Mononuclear cell (primary cell): ENCODE measurements around the gene MSANTD7. TPM values are rescaled to one million over a fixed set of nuclear protein-coding genes. Genes with fewer than 3 reads are reported as not detected.
"Not testable (repeated sequence)": the region's sequence is repeated elsewhere in the genome, so short reads cannot be mapped to it uniquely, and the experiment has no call there.

ENCODE experiments used
- H3K27me3 ChIP-seq: 2 replicates; pipeline ENCODE4 v1.6.0; 2011; ENCODE audit warnings: low read length, control low read depth; ENCODE audit not compliant: insufficient read depth
- H3K4me1 ChIP-seq: 2 replicates; pipeline ENCODE4 v1.5.1; 2011; ENCODE audit warnings: mild to moderate bottlenecking, low read length, control low read depth; ENCODE audit not compliant: insufficient read depth
- H3K4me3 ChIP-seq: 2 replicates; pipeline ENCODE4 v1.5.1; 2011; ENCODE audit warnings: mild to moderate bottlenecking, low read length, moderate library complexity
- H3K9me3 ChIP-seq: 2 replicates; pipeline ENCODE4 v1.5.1; 2011; ENCODE audit warnings: low read depth, mild to moderate bottlenecking, control low read depth, low read length
- total RNA-seq: library from RNA; depleted of rRNA; stranded (reverse); fragments of >200 nt; gene quantifications from one replicate; pipeline ENCODE4 v1.2.3, GENCODE V29; 2012

MSANTD7 gene
- total RNA-seq, result 22.2 TPM

DNA sequence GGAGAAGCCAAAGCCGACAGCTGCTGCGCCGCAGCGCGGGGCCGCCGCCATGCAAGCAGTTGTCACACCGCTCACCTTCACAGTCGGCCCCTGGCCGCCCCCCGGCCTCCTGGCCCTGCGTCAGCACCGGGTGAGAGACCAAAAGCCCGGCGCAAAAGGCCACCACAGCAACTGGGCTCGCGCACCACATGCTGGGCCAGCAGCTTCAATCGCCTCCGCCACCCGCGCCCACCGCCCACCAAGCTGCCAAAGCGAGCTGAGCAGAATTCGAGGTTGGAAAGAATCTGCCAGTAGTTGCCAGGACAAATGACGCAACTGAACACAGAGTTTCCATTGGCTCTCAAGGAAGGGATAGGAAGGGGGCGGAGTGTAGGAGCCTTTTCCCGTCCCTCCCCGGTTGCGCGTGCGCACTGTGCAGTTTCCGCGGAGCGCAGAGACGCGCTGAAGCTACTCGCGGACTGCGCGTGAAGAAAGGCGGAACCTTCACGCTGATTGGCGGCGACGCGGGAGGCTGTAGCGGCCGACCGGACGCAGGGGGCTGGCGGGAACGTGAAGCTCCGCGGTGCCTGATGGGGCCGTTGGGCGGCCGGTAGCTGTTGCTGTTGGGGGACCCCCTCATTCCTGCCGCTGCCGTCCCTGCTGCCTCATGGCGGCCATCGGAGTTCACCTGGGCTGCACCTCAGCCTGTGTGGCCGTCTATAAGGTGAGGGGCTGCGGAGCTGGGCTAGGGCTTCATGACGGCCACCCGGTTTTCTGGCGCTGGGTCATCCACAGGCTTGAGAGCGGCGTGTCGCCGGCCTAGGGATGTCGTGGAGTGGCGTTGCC lies at the start of gene MSANTD7, which contains the start of the genes CDNF and HSPA14:
TSS of gene MSANTD7 (plus strand) at position 550 of the 825 bp plus-strand sequence. CDS start 3,979 bp downstream, outside the sequence.
TSS of gene CDNF (minus strand) at position 281 of the 825 bp plus-strand sequence. CDS start at position 190, 91 bp downstream.
TSS of gene HSPA14 (plus strand) at position 550 of the 825 bp plus-strand sequence. CDS start at position 647, 97 bp downstream.
- no peaks in the 10 kb centered on the region for H3K9me3 ChIP-seq
- peaks cover 24% of the 10 kb centered on the region for H3K4me1 ChIP-seq
- no peaks in the 10 kb centered on the region for H3K27me3 ChIP-seq
- H3K4me3 ChIP-seq, result peak within 1 kb of the TSS; percentile 98

DNA sequence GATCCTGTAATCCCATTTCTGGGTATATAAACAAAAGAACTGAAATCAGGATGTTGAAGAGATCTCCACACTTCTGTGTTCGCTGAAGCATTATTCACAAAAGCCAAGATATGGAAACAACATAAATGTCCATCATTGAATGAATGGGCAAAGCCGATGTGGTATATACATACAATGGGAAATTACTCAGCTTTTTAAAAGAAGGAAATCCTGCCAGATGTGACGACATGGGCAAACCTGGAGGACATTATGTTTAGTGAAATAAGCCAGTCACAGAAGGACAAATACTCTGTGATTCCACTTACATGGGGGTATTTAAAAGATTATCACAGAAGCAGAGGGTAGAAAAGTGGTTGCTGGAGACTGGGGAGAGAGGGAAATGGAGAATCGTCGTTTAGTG lies 39.5 kb upstream of the MSANTD7 start:
- Histone ChIP-seq H3K4me3 (no peak overlapping the region), H3K9me3 (no peaks in the 10 kb centered on the region), H3K4me1 (no peaks in the 10 kb centered on the region), H3K27me3 (no peaks in the 10 kb centered on the region)

- Histone ChIP-seq H3K4me3 (no peak overlapping the region), H3K27me3 (no peaks in the 10 kb centered on the region), H3K4me1 (no peaks in the 10 kb centered on the region), H3K9me3 (no peaks in the 10 kb centered on the region)
Observed at GRCh38 chr10:14800397-14800796, 37.7 kb upstream of the MSANTD7 start.

DNA sequence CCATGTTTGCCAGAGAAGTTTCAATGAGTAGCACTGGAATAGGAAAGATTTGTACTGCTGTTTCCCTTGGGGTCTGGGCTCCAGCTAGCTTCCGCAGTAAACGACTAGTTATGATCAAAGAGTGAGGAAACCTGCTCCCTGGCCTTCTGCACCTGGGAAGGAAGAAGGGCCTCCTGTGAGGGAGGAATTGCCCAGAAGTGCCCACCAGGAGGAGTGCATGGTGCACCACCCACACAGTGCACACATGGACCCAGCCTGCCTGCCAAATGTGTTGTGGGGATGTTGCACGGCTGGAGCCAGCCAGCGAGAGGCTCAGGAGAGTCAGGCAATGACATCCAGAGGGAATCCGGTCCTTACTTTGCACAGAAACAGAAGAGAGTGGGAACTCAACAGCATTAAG lies 36.4 kb upstream of the MSANTD7 start:
- Histone ChIP-seq H3K27me3 (no peaks in the 10 kb centered on the region), H3K9me3 (no peaks in the 10 kb centered on the region), H3K4me1 (no peaks in the 10 kb centered on the region), H3K4me3 (no peak overlapping the region)

DNA sequence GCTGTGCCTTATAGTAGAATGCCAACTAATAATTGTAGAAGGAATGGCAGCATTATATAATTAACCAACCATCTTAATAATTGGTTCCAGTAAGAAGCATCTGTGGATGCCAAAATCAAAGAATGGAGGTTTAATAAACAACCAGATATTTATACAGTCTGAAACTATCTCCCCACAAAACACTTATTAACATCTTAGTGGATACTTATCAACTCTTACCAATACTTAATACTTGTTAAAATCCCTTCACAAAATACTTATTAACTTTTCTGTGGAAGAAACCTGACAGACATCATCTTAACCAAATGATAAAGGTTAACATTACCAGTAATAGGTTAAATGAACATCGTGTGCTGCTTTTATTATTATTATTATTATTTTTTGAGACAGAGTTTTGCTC lies 34.3 kb upstream of the MSANTD7 start:
- no peak overlapping the region for H3K4me3 ChIP-seq
- H3K9me3 ChIP-seq, result no peaks in the 10 kb centered on the region
- H3K4me1 ChIP-seq, result no peaks in the 10 kb centered on the region
- no peaks in the 10 kb centered on the region for H3K27me3 ChIP-seq

DNA sequence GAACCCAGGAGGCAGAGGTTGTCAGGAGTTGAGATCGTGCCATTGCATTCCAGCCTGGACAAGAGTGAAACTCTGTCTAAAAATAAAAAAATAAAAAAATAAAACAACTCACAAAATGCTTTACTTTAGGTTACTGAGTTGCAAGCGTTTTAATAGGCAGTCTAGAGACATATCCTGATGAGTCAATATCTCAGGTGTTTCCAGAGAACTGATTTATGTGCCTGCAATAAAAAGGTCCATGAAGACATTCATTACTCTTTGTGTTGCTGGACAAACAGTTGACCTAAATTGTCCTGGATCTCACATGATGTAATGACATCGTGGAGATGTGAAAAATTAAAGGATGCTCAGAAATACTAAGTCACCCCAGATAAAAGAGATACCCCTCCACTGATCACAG lies 31.8 kb upstream of the MSANTD7 start:
- no peaks in the 10 kb centered on the region for H3K27me3 ChIP-seq
- H3K4me3 ChIP-seq, result no peak overlapping the region
- H3K4me1 ChIP-seq, result no peaks in the 10 kb centered on the region
- no peaks in the 10 kb centered on the region for H3K9me3 ChIP-seq

DNA sequence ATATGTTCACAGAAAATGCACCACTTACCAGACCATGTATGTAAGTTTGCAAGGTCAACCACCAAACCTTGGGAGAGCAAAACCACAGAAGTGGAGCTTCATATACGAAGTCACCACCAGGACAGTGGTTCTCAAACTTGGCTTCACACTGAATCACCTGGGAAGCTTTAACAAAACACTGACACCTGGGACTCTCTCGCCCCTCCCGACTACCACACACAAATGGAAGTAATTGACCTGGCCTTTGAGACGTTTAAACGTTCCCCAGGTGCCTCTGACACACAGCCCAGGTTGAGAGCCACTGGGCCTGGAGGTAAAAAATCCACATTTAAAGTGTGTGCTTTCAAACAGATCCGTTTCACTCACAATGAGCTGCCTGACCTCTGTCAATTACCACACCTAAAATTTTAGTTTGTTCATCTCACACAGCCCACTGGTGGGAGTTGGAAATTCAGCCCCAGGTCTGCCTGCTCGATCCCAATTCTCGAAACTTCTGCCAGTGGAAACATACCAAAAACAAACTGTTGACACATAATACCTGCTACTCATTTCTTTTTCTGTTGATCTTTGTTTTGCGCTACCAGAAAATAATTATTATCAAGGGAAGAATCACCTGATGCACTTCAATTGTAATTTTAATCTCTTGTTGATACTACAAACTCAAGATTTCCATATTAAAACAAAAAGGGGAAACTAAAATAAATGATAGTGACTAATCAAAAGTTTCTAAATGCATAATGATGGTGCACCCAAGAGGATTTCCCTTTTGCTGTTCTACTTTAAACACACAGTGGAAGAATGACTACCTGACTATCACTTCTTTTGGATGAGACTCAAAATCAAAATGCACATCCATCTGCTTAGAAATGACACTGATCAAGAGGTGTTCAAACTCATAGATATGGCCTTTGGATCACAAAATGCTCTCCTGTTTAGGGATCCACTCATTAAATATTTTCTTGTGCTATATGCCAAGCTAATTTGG lies 26.8 kb upstream of the MSANTD7 start:
- no peaks in the 10 kb centered on the region for H3K4me1 ChIP-seq
- no peak overlapping the region for H3K4me3 ChIP-seq
- no peaks in the 10 kb centered on the region for H3K27me3 ChIP-seq
- no peaks in the 10 kb centered on the region for H3K9me3 ChIP-seq

DNA sequence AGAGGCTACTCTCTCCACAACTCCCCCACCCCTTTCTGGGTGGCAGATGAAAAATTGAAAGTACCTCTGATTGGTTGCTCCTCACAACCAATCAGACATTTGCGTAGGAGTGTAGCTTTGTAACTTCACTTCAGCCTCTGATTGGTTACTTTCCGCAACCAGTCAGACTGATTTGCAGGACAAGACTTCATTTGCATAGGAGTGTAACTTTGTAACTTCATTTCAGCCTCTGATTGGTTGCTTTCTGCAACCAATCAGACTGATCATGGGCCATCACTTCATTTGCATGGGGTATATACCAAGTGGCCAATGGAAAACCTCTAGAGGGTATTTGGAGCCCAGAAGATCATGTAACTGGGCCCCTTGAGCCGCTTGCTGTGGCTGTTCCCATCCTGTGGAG lies 25.8 kb upstream of the MSANTD7 start:
- no peaks in the 10 kb centered on the region for H3K27me3 ChIP-seq
- H3K4me3 ChIP-seq, result no peak overlapping the region
- no peaks in the 10 kb centered on the region for H3K9me3 ChIP-seq
- H3K4me1 ChIP-seq, result no peaks in the 10 kb centered on the region

GRCh38 chr10:14815681-14816080 lies 22.4 kb upstream of the MSANTD7 start:
- H3K27me3 ChIP-seq, result no peaks in the 10 kb centered on the region
- no peaks in the 10 kb centered on the region for H3K9me3 ChIP-seq
- H3K4me1 ChIP-seq, result no peaks in the 10 kb centered on the region
- no peak overlapping the region for H3K4me3 ChIP-seq

GRCh38 chr10:14816717-14817116 lies 21.4 kb upstream of the MSANTD7 start:
- not testable (repeated sequence) for H3K4me1 ChIP-seq, H3K27me3 ChIP-seq, H3K9me3 ChIP-seq, H3K4me3 ChIP-seq

GRCh38 chr10:14820010-14820774 lies 17.9 kb upstream of the MSANTD7 start:
- no peak overlapping the region for H3K4me3 ChIP-seq
- H3K27me3 ChIP-seq, result no peaks in the 10 kb centered on the region
- H3K9me3 ChIP-seq, result no peaks in the 10 kb centered on the region
- H3K4me1 ChIP-seq, result peaks cover 4% of the 10 kb centered on the region

DNA sequence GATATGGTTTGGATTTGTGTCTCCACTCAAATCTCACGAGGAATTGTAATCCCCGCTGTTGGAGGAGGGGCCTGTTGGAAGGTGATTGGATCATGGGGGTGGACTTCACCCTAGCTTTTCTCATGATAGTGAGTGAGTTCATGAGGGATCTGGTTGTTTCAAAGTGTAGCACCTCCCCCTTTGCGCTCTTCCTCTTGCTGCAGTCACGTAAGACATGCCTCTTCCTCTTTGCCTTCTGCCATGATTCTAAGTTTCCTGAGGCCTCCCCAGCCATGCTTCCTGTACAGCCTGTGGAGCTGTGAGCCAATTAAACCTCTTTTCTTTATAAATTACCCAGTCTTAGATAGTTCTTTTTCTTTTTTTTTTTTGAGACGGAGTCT lies 17.3 kb upstream of the MSANTD7 start:
- no peaks in the 10 kb centered on the region for H3K27me3 ChIP-seq
- H3K4me1 ChIP-seq, result peaks cover 4% of the 10 kb centered on the region
- H3K4me3 ChIP-seq, result no peak overlapping the region

GRCh38 chr10:14821635-14822375 lies 16.3 kb upstream of the MSANTD7 start:
- peaks cover 11% of the 10 kb centered on the region for H3K4me1 ChIP-seq

More for the DNA sequence above, 17.3 kb upstream of the MSANTD7 start:
- H3K9me3 ChIP-seq, result no peaks in the 10 kb centered on the region

More at GRCh38 chr10:14821635-14822375, 16.3 kb upstream of the MSANTD7 start:
- no peak overlapping the region for H3K4me3 ChIP-seq
- H3K27me3 ChIP-seq, result no peaks in the 10 kb centered on the region
- no peaks in the 10 kb centered on the region for H3K9me3 ChIP-seq
